Measurements from ENCODE around the gene GLP2R.

Gene GLP2R

GRCh38 chr17:9890124-9890523, 64.4 kb downstream of the GLP2R start:
- no peaks in the 10 kb centered on the region for H3K36me3 ChIP-seq (ENCODE audit: control insufficient read depth in 5 of 5, insufficient read depth in 5 of 5, low read length in 5 of 5)
- no peak overlapping the region for H3K27ac ChIP-seq (ENCODE audit: low read depth, low read length)
- peaks cover 2 to 23% (median 11%) of the 10 kb centered on the region in 5 donors for H3K4me1 ChIP-seq (ENCODE audit: control insufficient read depth in 5 of 5, insufficient read depth in 5 of 5, low read length in 5 of 5)
- H3K27me3 ChIP-seq (ENCODE audit: control insufficient read depth in 5 of 5, insufficient read depth in 4 of 5, low read length in 5 of 5) = no peaks in the 10 kb centered on the region
- H3K9ac ChIP-seq (ENCODE audit: low read length in 5 of 5) = no peak overlapping the region
- peaks cover 0 to 5% (median 0%) of the 10 kb centered on the region in 5 donors for H3K9me3 ChIP-seq (ENCODE audit: control insufficient read depth in 5 of 5, low read length in 5 of 5)
- peak overlapping the region in 1 of 5 donors; percentile 23 for H3K4me3 ChIP-seq (ENCODE audit: low read depth in 1 of 5, low read length in 5 of 5)

GRCh38 chr17:9893411-9894012, 67.8 kb downstream of the GLP2R start:
- no peak overlapping the region for H3K4me3 ChIP-seq (ENCODE audit: low read depth in 1 of 5, low read length in 5 of 5)
- no peak overlapping the region for H3K27ac ChIP-seq (ENCODE audit: low read depth, low read length)
- H3K9ac ChIP-seq (ENCODE audit: low read length in 5 of 5) = no peak overlapping the region
- peaks cover 2 to 18% (median 8%) of the 10 kb centered on the region in 5 donors for H3K4me1 ChIP-seq (ENCODE audit: control insufficient read depth in 5 of 5, insufficient read depth in 5 of 5, low read length in 5 of 5)
- H3K9me3 ChIP-seq (ENCODE audit: control insufficient read depth in 5 of 5, low read length in 5 of 5) = peaks cover 0 to 5% (median 0%) of the 10 kb centered on the region in 5 donors
- H3K36me3 ChIP-seq (ENCODE audit: control insufficient read depth in 5 of 5, insufficient read depth in 5 of 5, low read length in 5 of 5) = no peaks in the 10 kb centered on the region
- H3K27me3 ChIP-seq (ENCODE audit: control insufficient read depth in 5 of 5, insufficient read depth in 4 of 5, low read length in 5 of 5) = no peaks in the 10 kb centered on the region

- Histone ChIP-seq H3K9ac (ENCODE audit: low read length in 5 of 5) (no peak overlapping the region), H3K4me3 (ENCODE audit: low read depth in 1 of 5, low read length in 5 of 5) (no peak overlapping the region)
These were observed 68.5 kb downstream of the GLP2R start for GRCh38 chr17:9894231-9894630.

GRCh38 chr17:9895923-9896322, 70.2 kb downstream of the GLP2R start:
- H3K4me3 ChIP-seq (ENCODE audit: low read depth in 1 of 5, low read length in 5 of 5) = no peak overlapping the region
- H3K9ac ChIP-seq (ENCODE audit: low read length in 5 of 5) = no peak overlapping the region
- H3K4me1 ChIP-seq (ENCODE audit: control insufficient read depth in 5 of 5, insufficient read depth in 5 of 5, low read length in 5 of 5) = peaks cover 5 to 30% (median 23%) of the 10 kb centered on the region in 5 donors
- peaks cover 0 to 5% (median 0%) of the 10 kb centered on the region in 5 donors for H3K9me3 ChIP-seq (ENCODE audit: control insufficient read depth in 5 of 5, low read length in 5 of 5)
- H3K36me3 ChIP-seq (ENCODE audit: control insufficient read depth in 5 of 5, insufficient read depth in 5 of 5, low read length in 5 of 5) = no peaks in the 10 kb centered on the region
- H3K27ac ChIP-seq (ENCODE audit: low read depth, low read length) = no peak overlapping the region
- no peaks in the 10 kb centered on the region for H3K27me3 ChIP-seq (ENCODE audit: control insufficient read depth in 5 of 5, insufficient read depth in 4 of 5, low read length in 5 of 5)

More at GRCh38 chr17:9894231-9894630, 68.5 kb downstream of the GLP2R start:
- Histone ChIP-seq H3K27ac (ENCODE audit: low read depth, low read length) (no peak overlapping the region), H3K4me1 (ENCODE audit: control insufficient read depth in 5 of 5, insufficient read depth in 5 of 5, low read length in 5 of 5) (peaks cover 2 to 24% (median 12%) of the 10 kb centered on the region in 5 donors), H3K36me3 (ENCODE audit: control insufficient read depth in 5 of 5, insufficient read depth in 5 of 5, low read length in 5 of 5) (no peaks in the 10 kb centered on the region), H3K27me3 (ENCODE audit: control insufficient read depth in 5 of 5, insufficient read depth in 4 of 5, low read length in 5 of 5) (no peaks in the 10 kb centered on the region), H3K9me3 (ENCODE audit: control insufficient read depth in 5 of 5, low read length in 5 of 5) (peaks cover 0 to 5% (median 0%) of the 10 kb centered on the region in 5 donors)

- Histone ChIP-seq H3K9me3 (ENCODE audit: control insufficient read depth in 5 of 5, low read length in 5 of 5) (peaks cover 0 to 5% (median 0%) of the 10 kb centered on the region in 5 donors), H3K27me3 (ENCODE audit: control insufficient read depth in 5 of 5, insufficient read depth in 4 of 5, low read length in 5 of 5) (no peaks in the 10 kb centered on the region), H3K9ac (ENCODE audit: low read length in 5 of 5) (no peak overlapping the region), H3K27ac (ENCODE audit: low read depth, low read length) (no peak overlapping the region), H3K4me3 (ENCODE audit: low read depth in 1 of 5, low read length in 5 of 5) (no peak overlapping the region), H3K4me1 (ENCODE audit: control insufficient read depth in 5 of 5, insufficient read depth in 5 of 5, low read length in 5 of 5) (peaks cover 5 to 45% (median 31%) of the 10 kb centered on the region in 5 donors), H3K36me3 (ENCODE audit: control insufficient read depth in 5 of 5, insufficient read depth in 5 of 5, low read length in 5 of 5) (no peaks in the 10 kb centered on the region)
These were observed 71.7 kb downstream of the GLP2R start for GRCh38 chr17:9897372-9897968.

- Histone ChIP-seq H3K4me3 (ENCODE audit: low read depth in 1 of 5, low read length in 5 of 5) (no peak overlapping the region), H3K27me3 (ENCODE audit: control insufficient read depth in 5 of 5, insufficient read depth in 4 of 5, low read length in 5 of 5) (no peaks in the 10 kb centered on the region), H3K27ac (ENCODE audit: low read depth, low read length) (no peak overlapping the region), H3K9me3 (ENCODE audit: control insufficient read depth in 5 of 5, low read length in 5 of 5) (peaks cover 0 to 5% (median 0%) of the 10 kb centered on the region in 5 donors), H3K9ac (ENCODE audit: low read length in 5 of 5) (no peak overlapping the region), H3K36me3 (ENCODE audit: control insufficient read depth in 5 of 5, insufficient read depth in 5 of 5, low read length in 5 of 5) (no peaks in the 10 kb centered on the region), H3K4me1 (ENCODE audit: control insufficient read depth in 5 of 5, insufficient read depth in 5 of 5, low read length in 5 of 5) (peaks cover 5 to 45% (median 31%) of the 10 kb centered on the region in 5 donors)
These were observed 73.1 kb downstream of the GLP2R start for GRCh38 chr17:9898812-9899211.

- no peaks in the 10 kb centered on the region for H3K36me3 ChIP-seq (ENCODE audit: control insufficient read depth in 5 of 5, insufficient read depth in 5 of 5, low read length in 5 of 5)
- peaks cover 0 to 4% (median 0%) of the 10 kb centered on the region in 5 donors for H3K9me3 ChIP-seq (ENCODE audit: control insufficient read depth in 5 of 5, low read length in 5 of 5)
- H3K4me3 ChIP-seq (ENCODE audit: low read depth in 1 of 5, low read length in 5 of 5) = no peak overlapping the region
- peak overlapping the region; percentile 38 for H3K27ac ChIP-seq (ENCODE audit: low read depth, low read length)
- peaks cover 5 to 45% (median 31%) of the 10 kb centered on the region in 5 donors for H3K4me1 ChIP-seq (ENCODE audit: control insufficient read depth in 5 of 5, insufficient read depth in 5 of 5, low read length in 5 of 5)
- no peaks in the 10 kb centered on the region for H3K27me3 ChIP-seq (ENCODE audit: control insufficient read depth in 5 of 5, insufficient read depth in 4 of 5, low read length in 5 of 5)
- H3K9ac ChIP-seq (ENCODE audit: low read length in 5 of 5) = no peak overlapping the region
These were observed 73.7 kb downstream of the GLP2R start for GRCh38 chr17:9899280-9900043.

GRCh38 chr17:9900044-9900594, 74.4 kb downstream of the GLP2R start:
- H3K9me3 ChIP-seq (ENCODE audit: control insufficient read depth in 5 of 5, low read length in 5 of 5) = no peaks in the 10 kb centered on the region
- no peaks in the 10 kb centered on the region for H3K27me3 ChIP-seq (ENCODE audit: control insufficient read depth in 5 of 5, insufficient read depth in 4 of 5, low read length in 5 of 5)
- H3K36me3 ChIP-seq (ENCODE audit: control insufficient read depth in 5 of 5, insufficient read depth in 5 of 5, low read length in 5 of 5) = no peaks in the 10 kb centered on the region
- H3K9ac ChIP-seq (ENCODE audit: low read length in 5 of 5) = no peak overlapping the region
- H3K4me3 ChIP-seq (ENCODE audit: low read depth in 1 of 5, low read length in 5 of 5) = peak overlapping the region in 1 of 5 donors; percentile 12
- H3K27ac ChIP-seq (ENCODE audit: low read depth, low read length) = peak overlapping the region; percentile 38
- H3K4me1 ChIP-seq (ENCODE audit: control insufficient read depth in 5 of 5, insufficient read depth in 5 of 5, low read length in 5 of 5) = peaks cover 5 to 45% (median 31%) of the 10 kb centered on the region in 5 donors

GRCh38 chr17:9900784-9901183, 75.1 kb downstream of the GLP2R start:
- Histone ChIP-seq H3K36me3 (ENCODE audit: control insufficient read depth in 5 of 5, insufficient read depth in 5 of 5, low read length in 5 of 5) (no peaks in the 10 kb centered on the region), H3K27ac (ENCODE audit: low read depth, low read length) (peak overlapping the region; percentile 48), H3K27me3 (ENCODE audit: control insufficient read depth in 5 of 5, insufficient read depth in 4 of 5, low read length in 5 of 5) (no peaks in the 10 kb centered on the region), H3K9ac (ENCODE audit: low read length in 5 of 5) (no peak overlapping the region), H3K4me1 (ENCODE audit: control insufficient read depth in 5 of 5, insufficient read depth in 5 of 5, low read length in 5 of 5) (peaks cover 5 to 42% (median 30%) of the 10 kb centered on the region in 5 donors), H3K9me3 (ENCODE audit: control insufficient read depth in 5 of 5, low read length in 5 of 5) (no peaks in the 10 kb centered on the region), H3K4me3 (ENCODE audit: low read depth in 1 of 5, low read length in 5 of 5) (no peak overlapping the region)
